NCI-H1048 (cell line): ENCODE measurements around the gene TXLNB.
A peak's percentile ranks its signal among the peaks of the same experiment; 100 is the strongest.

Experiments used
- DNase-seq: peaks from one replicate; lab custom pipeline; 2025; lab: John Stamatoyannopoulos, UW

TXLNB gene

GRCh38 chr6:139271056-139271455, 20.7 kb downstream of the TXLNB start:
- no peak for DNase-seq

GRCh38 chr6:139270249-139270648, 21.5 kb downstream of the TXLNB start:
- DNase-seq = no peak

GRCh38 chr6:139265512-139266190, 26.1 kb downstream of the TXLNB start:
- no peak for DNase-seq

GRCh38 chr6:139262519-139263300, 29.1 kb downstream of the TXLNB start:
- DNase-seq = no peak

GRCh38 chr6:139257821-139258398, 33.9 kb downstream of the TXLNB start:
- DNase-seq = no peak

- DNase-seq = no peak
Observed at GRCh38 chr6:139257291-139257690, 34.5 kb downstream of the TXLNB start.

- no peak for DNase-seq
Observed at GRCh38 chr6:139256087-139256486, 35.7 kb downstream of the TXLNB start.

- no peak for DNase-seq
Observed at GRCh38 chr6:139254196-139254595, 37.6 kb downstream of the TXLNB start.

- no peak for DNase-seq
Observed at GRCh38 chr6:139253656-139254055, 38.1 kb downstream of the TXLNB start.

- no peak for DNase-seq
Observed at GRCh38 chr6:139251691-139252390, 40.0 kb downstream of the TXLNB start.

GRCh38 chr6:139251045-139251690, 40.6 kb downstream of the TXLNB start:
- no peak for DNase-seq

- peak; percentile 3 for DNase-seq
Observed at GRCh38 chr6:139250296-139251044, 41.3 kb downstream of the TXLNB start.

GRCh38 chr6:139249395-139249794, 42.4 kb downstream of the TXLNB start:
- no peak for DNase-seq

GRCh38 chr6:139248911-139249310, 42.9 kb downstream of the TXLNB start:
- DNase-seq = no peak

- DNase-seq = no peak
Observed at GRCh38 chr6:139247618-139248017, 44.2 kb downstream of the TXLNB start.

- DNase-seq = no peak
Observed at GRCh38 chr6:139243536-139243935, 48.3 kb downstream of the TXLNB start.

- DNase-seq = no peak
Observed at GRCh38 chr6:139242457-139243240, 49.1 kb downstream of the TXLNB start.

GRCh38 chr6:139240161-139241010, 51.4 kb downstream of the TXLNB start:
- no peak for DNase-seq

- no peak for DNase-seq
Observed at GRCh38 chr6:139239064-139239463, 52.7 kb downstream of the TXLNB start.

GRCh38 chr6:139236105-139236504, 55.7 kb downstream of the TXLNB start:
- no peak for DNase-seq
